ENCODE results near the gene MED13. TPM values are rescaled to one million over a fixed set of nuclear protein-coding genes. Genes with fewer than 3 reads are reported as not detected.

Gene MED13
- polyA plus RNA-seq, 3 donors: 2.1 to 32.0 (median 5.0) TPM

DNA sequence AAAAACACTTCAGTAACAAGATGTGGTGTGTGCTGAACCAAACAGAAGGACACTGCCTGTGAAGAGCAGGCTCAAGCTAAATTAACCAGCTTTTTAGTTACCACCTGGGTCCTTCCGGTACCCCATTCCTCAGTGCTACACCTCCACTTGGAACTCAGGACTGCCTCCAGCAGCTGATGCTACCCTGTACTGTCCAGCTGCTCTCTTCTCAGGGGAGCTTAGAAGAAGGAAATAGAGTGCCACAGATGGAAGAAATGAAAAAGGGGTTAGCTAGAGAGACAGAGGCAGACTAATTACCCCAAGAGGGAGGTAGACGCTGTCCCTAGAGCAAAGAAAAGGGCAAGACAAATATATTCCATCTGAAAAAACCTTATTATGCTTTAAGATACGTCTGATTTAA, 5.7 kb downstream of the MED13 start:
- Mint-ChIP-seq H3K4me1 (peaks cover 35% of the 10 kb centered on the region), H3K9me3 (no peaks in the 10 kb centered on the region), H3K4me3 (no peak overlapping the region), H3K27me3 (ENCODE audit: low read depth in 3 of 3) (no peaks in the 10 kb centered on the region), H3K36me3 (peaks cover 45 to 56% of the 10 kb centered on the region in 2 donors), H3K27ac (no peak overlapping the region)
- Histone ChIP-seq H3K4me1 (ENCODE audit: control insufficient read depth in 1 of 2, insufficient read depth in 2 of 2, low read length in 2 of 2) (peaks cover 18 to 30% of the 10 kb centered on the region in 2 donors), H3K27ac (ENCODE audit: low read depth in 1 of 2, low read length in 2 of 2) (peak overlapping the region in 1 of 2 donors; percentile 32), H3K9ac (ENCODE audit: insufficient read depth, low read length, poor library complexity, severe bottlenecking) (no peak overlapping the region), H3K4me2 (replicated peaks; ENCODE audit: extremely low read depth, low read length, poor library complexity, severe bottlenecking) (no peak overlapping the region), H3K36me3 (replicated peaks in 1 of 2; ENCODE audit: control insufficient read depth in 1 of 2, insufficient read depth in 2 of 2, low read length in 2 of 2) (peaks cover 48 to 61% of the 10 kb centered on the region in 2 donors), H3K4me3 (replicated peaks in 1 of 3; ENCODE audit: low read depth in 2 of 3, low read length in 3 of 3) (no peak overlapping the region), H3K79me2 (ENCODE audit: insufficient read depth, low read length) (peaks cover 100% of the 10 kb centered on the region), H3K27me3 (ENCODE audit: control insufficient read depth in 2 of 2, insufficient read depth in 2 of 2, low read length in 2 of 2) (no peaks in the 10 kb centered on the region), H4K20me1 (ENCODE audit: insufficient read depth, low read length) (peaks cover 100% of the 10 kb centered on the region), H3K9me3 (replicated peaks in 1 of 2; ENCODE audit: control insufficient read depth in 1 of 2, insufficient read depth in 1 of 2, low read length in 2 of 2) (no peaks in the 10 kb centered on the region), H2AFZ (ENCODE audit: insufficient read depth, low read depth, low read length, poor library complexity, severe bottlenecking) (no peak overlapping the region)
- 100% methylated on average over 1 of the region's 3 CpGs for WGBS (ENCODE audit: insufficient coverage)
- intact Hi-C loops (cut with micrococcal nuclease): no loop called here
- TF ChIP-seq, protein P1, sequence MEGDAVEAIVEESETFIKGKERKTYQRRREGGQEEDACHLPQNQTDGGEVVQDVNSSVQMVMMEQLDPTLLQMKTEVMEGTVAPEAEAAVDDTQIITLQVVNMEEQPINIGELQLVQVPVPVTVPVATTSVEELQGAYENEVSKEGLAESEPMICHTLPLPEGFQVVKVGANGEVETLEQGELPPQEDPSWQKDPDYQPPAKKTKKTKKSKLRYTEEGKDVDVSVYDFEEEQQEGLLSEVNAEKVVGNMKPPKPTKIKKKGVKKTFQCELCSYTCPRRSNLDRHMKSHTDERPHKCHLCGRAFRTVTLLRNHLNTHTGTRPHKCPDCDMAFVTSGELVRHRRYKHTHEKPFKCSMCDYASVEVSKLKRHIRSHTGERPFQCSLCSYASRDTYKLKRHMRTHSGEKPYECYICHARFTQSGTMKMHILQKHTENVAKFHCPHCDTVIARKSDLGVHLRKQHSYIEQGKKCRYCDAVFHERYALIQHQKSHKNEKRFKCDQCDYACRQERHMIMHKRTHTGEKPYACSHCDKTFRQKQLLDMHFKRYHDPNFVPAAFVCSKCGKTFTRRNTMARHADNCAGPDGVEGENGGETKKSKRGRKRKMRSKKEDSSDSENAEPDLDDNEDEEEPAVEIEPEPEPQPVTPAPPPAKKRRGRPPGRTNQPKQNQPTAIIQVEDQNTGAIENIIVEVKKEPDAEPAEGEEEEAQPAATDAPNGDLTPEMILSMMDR (IDR thresholded peaks at IDR 0.05): no peak
- DNase-seq: no peak

DNA sequence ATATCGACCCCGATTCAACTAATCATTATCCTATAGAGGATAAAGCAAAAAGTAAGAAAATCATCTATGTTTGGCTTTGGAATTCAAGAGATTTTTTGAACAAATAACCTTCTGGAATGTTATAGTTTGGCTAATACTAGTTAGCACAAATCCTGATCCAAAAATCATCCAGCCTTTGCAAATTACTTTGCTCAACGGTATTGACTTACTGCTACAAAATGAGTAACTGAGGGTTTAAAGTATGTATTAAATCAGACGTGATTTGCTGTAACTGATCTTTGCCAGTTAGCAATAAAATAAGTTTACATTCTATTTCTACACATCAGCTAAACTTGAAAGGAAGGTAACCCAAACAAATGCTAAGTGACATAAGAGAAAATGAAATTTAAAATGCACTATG, 6.5 kb downstream of the MED13 start:
- Mint-ChIP-seq H3K27me3 (ENCODE audit: low read depth in 3 of 3) (no peaks in the 10 kb centered on the region), H3K36me3 (peaks cover 46 to 59% of the 10 kb centered on the region in 2 donors), H3K4me3 (no peak overlapping the region), H3K9me3 (no peaks in the 10 kb centered on the region), H3K4me1 (peaks cover 28% of the 10 kb centered on the region), H3K27ac (no peak overlapping the region)
- Histone ChIP-seq H3K27me3 (ENCODE audit: control insufficient read depth in 2 of 2, insufficient read depth in 2 of 2, low read length in 2 of 2) (no peaks in the 10 kb centered on the region), H2AFZ (ENCODE audit: insufficient read depth, low read depth, low read length, poor library complexity, severe bottlenecking) (no peak overlapping the region), H4K20me1 (ENCODE audit: insufficient read depth, low read length) (peaks cover 100% of the 10 kb centered on the region), H3K4me2 (replicated peaks; ENCODE audit: extremely low read depth, low read length, poor library complexity, severe bottlenecking) (no peak overlapping the region), H3K36me3 (replicated peaks in 1 of 2; ENCODE audit: control insufficient read depth in 1 of 2, insufficient read depth in 2 of 2, low read length in 2 of 2) (peaks cover 54 to 66% of the 10 kb centered on the region in 2 donors), H3K27ac (ENCODE audit: low read depth in 1 of 2, low read length in 2 of 2) (no peak overlapping the region), H3K9me3 (replicated peaks in 1 of 2; ENCODE audit: control insufficient read depth in 1 of 2, insufficient read depth in 1 of 2, low read length in 2 of 2) (no peaks in the 10 kb centered on the region), H3K4me3 (replicated peaks in 1 of 3; ENCODE audit: low read depth in 2 of 3, low read length in 3 of 3) (no peak overlapping the region), H3K9ac (ENCODE audit: insufficient read depth, low read length, poor library complexity, severe bottlenecking) (no peak overlapping the region), H3K4me1 (ENCODE audit: control insufficient read depth in 1 of 2, insufficient read depth in 2 of 2, low read length in 2 of 2) (peaks cover 10 to 22% of the 10 kb centered on the region in 2 donors), H3K79me2 (ENCODE audit: insufficient read depth, low read length) (peaks cover 100% of the 10 kb centered on the region)
- TF ChIP-seq, protein P1 (IDR thresholded peaks at IDR 0.05): no peak
- intact Hi-C loops (cut with micrococcal nuclease): no loop called here
- DNase-seq: no peak
- WGBS (ENCODE audit: insufficient coverage): no CpG with 5 or more reads among the region's 4 CpGs

Data from CD14-positive monocyte (primary cell).